ENCODE data around the gene LYPD6.

The LYPD6 gene

GRCh38 chr2:149353421-149353820, 23.0 kb downstream of the LYPD6 start:
- DNase-seq = no peak

GRCh38 chr2:149355716-149356422, 25.5 kb downstream of the LYPD6 start:
- DNase-seq = no peak

- DNase-seq = no peak
Measured at GRCh38 chr2:149357058-149357457, 26.7 kb downstream of the LYPD6 start.

- no peak for DNase-seq
Measured at GRCh38 chr2:149360106-149360505, 29.7 kb downstream of the LYPD6 start.

GRCh38 chr2:149363958-149364357, 33.6 kb downstream of the LYPD6 start:
- DNase-seq = no peak

- no peak for DNase-seq
Measured at GRCh38 chr2:149364839-149365238, 34.5 kb downstream of the LYPD6 start.

GRCh38 chr2:149365931-149366583, 35.7 kb downstream of the LYPD6 start:
- DNase-seq = peak; percentile 39

- no peak for DNase-seq
Measured at GRCh38 chr2:149370061-149370775, 39.8 kb downstream of the LYPD6 start.

- no peak for DNase-seq
Measured at GRCh38 chr2:149371476-149371875, 41.1 kb downstream of the LYPD6 start.

- no peak for DNase-seq
Measured at GRCh38 chr2:149375801-149376361, 45.5 kb downstream of the LYPD6 start.

- no peak for DNase-seq
Measured at GRCh38 chr2:149380205-149380604, 49.8 kb downstream of the LYPD6 start.

- DNase-seq = no peak
Measured at GRCh38 chr2:149383340-149383739, 53.0 kb downstream of the LYPD6 start.

- DNase-seq = no peak
Measured at GRCh38 chr2:149385350-149385749, 55.0 kb downstream of the LYPD6 start.

GRCh38 chr2:149387411-149387810, 57.0 kb downstream of the LYPD6 start:
- no peak for DNase-seq

- no peak for DNase-seq
Measured at GRCh38 chr2:149388120-149388816, 57.9 kb downstream of the LYPD6 start.

GRCh38 chr2:149389506-149390167, 59.2 kb downstream of the LYPD6 start:
- DNase-seq = no peak

- no peak for DNase-seq
Measured at GRCh38 chr2:149393614-149394013, 63.2 kb downstream of the LYPD6 start.

GRCh38 chr2:149394864-149395263, 64.5 kb downstream of the LYPD6 start:
- DNase-seq = no peak

- DNase-seq = no peak
Measured at GRCh38 chr2:149399934-149400615, 69.7 kb downstream of the LYPD6 start.

- DNase-seq = no peak
Measured at GRCh38 chr2:149400997-149401396, 70.6 kb downstream of the LYPD6 start.

- DNase-seq = no peak
Measured at GRCh38 chr2:149409506-149409905, 79.1 kb downstream of the LYPD6 start.
